ENCODE data around the gene PDE3A. TPM values are rescaled to one million over a fixed set of nuclear protein-coding genes. Genes with fewer than 3 reads are reported as not detected.

Gene PDE3A
- total and polyA plus RNA-seq, 2 experiments from 2014 or later = 11.1 to 61.6 TPM

DNA sequence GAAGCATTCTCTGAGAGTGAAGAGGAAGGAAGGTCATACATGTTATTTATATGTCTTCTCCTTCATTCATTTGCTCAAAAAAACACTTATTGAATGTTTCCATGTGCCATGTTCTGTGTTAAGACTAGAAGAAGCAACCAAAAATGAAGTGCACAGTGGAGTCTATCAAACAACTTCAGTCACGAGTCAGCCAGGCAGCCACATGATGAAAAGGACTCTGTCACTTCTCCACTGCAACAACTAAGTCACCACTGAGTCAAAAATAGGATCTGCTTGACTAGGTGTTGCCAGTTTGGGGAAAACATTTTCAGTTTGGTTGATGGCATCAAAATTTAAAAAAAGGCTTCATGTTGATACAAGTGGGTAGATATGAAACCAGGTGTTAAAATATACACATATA lies 142.5 kb downstream of the PDE3A start:
- no peak for DNase-seq (ENCODE audit: low spot score)
- H3K27me3 ChIP-seq = no peaks in the 10 kb centered on the region
- H3K27ac ChIP-seq = no peak overlapping the region
- 86% methylated on average over 1 of the region's 1 CpG for WGBS (ENCODE audit: low lambda C conversion rate, missing lambda C conversion rate)
- H2AFZ ChIP-seq = no peak overlapping the region
- no peak overlapping the region for H3K4me2 ChIP-seq
- TF ChIP-seq EZH2 (IDR thresholded peaks at IDR 0.05; ENCODE audit: borderline replicate concordance) (no peak), EZH2phosphoT487 (IDR thresholded peaks at IDR 0.05; ENCODE audit: low read depth, severe bottlenecking, unreplicated experiment) (no peak)
- TF ChIP-seq, protein P1, sequence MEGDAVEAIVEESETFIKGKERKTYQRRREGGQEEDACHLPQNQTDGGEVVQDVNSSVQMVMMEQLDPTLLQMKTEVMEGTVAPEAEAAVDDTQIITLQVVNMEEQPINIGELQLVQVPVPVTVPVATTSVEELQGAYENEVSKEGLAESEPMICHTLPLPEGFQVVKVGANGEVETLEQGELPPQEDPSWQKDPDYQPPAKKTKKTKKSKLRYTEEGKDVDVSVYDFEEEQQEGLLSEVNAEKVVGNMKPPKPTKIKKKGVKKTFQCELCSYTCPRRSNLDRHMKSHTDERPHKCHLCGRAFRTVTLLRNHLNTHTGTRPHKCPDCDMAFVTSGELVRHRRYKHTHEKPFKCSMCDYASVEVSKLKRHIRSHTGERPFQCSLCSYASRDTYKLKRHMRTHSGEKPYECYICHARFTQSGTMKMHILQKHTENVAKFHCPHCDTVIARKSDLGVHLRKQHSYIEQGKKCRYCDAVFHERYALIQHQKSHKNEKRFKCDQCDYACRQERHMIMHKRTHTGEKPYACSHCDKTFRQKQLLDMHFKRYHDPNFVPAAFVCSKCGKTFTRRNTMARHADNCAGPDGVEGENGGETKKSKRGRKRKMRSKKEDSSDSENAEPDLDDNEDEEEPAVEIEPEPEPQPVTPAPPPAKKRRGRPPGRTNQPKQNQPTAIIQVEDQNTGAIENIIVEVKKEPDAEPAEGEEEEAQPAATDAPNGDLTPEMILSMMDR (IDR thresholded peaks at IDR 0.05; ENCODE audit: poor library complexity) = no peak
- no peaks in the 10 kb centered on the region for H3K9me3 ChIP-seq (ENCODE audit: low read depth)
- no peaks in the 10 kb centered on the region for H3K4me1 ChIP-seq (ENCODE audit: insufficient read depth)
- peaks cover 4% of the 10 kb centered on the region for H4K20me1 ChIP-seq (ENCODE audit: insufficient read depth, poor library complexity, severe bottlenecking)
- H3K4me3 ChIP-seq = no peak overlapping the region
- no peaks in the 10 kb centered on the region for H3K36me3 ChIP-seq (replicated peaks; ENCODE audit: insufficient read depth, low read depth)
- H3K9me2 ChIP-seq (replicated peaks; ENCODE audit: insufficient read depth) = no peaks in the 10 kb centered on the region
- no peaks in the 10 kb centered on the region for H3K79me2 ChIP-seq

DNA sequence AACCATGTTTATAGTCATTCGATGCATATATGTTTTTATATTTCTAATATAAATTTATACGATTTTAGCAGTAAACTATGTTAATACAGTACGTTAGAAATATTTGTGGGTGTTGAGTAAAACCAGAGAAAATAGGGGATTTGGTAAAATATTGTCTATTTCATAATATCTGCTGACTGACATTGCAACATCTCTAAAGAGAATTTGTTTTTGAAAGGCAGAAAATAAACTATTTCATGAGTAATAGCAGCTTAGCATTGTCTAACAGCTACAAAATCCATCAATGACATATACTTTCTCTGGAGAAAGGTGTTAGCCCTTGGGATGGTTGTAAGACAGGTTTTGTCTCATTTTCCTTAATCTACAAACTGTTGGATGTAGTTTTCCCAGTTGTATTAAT lies 144.9 kb downstream of the PDE3A start:
- Histone ChIP-seq H4K20me1 (ENCODE audit: insufficient read depth, poor library complexity, severe bottlenecking) (peaks cover 4% of the 10 kb centered on the region), H3K4me2 (no peak overlapping the region), H3K4me1 (ENCODE audit: insufficient read depth) (no peaks in the 10 kb centered on the region), H3K27me3 (no peaks in the 10 kb centered on the region), H2AFZ (no peak overlapping the region), H3K4me3 (no peak overlapping the region), H3K9me2 (replicated peaks; ENCODE audit: insufficient read depth) (no peaks in the 10 kb centered on the region), H3K79me2 (peaks cover 4% of the 10 kb centered on the region), H3K36me3 (replicated peaks; ENCODE audit: insufficient read depth, low read depth) (no peaks in the 10 kb centered on the region), H3K9me3 (ENCODE audit: low read depth) (no peaks in the 10 kb centered on the region), H3K27ac (no peak overlapping the region)
- 76% methylated on average over 3 of the region's 3 CpGs for whole genome bisulfite sequencing (ENCODE audit: low lambda C conversion rate, missing lambda C conversion rate)
- TF ChIP-seq, protein P1 (IDR thresholded peaks at IDR 0.05; ENCODE audit: poor library complexity) = no peak
- no peak for TF ChIP-seq EZH2phosphoT487 (IDR thresholded peaks at IDR 0.05; ENCODE audit: low read depth, severe bottlenecking, unreplicated experiment)
- no peak for TF ChIP-seq EZH2 (IDR thresholded peaks at IDR 0.05; ENCODE audit: borderline replicate concordance)
- DNase-seq (ENCODE audit: low spot score) = no peak

DNA sequence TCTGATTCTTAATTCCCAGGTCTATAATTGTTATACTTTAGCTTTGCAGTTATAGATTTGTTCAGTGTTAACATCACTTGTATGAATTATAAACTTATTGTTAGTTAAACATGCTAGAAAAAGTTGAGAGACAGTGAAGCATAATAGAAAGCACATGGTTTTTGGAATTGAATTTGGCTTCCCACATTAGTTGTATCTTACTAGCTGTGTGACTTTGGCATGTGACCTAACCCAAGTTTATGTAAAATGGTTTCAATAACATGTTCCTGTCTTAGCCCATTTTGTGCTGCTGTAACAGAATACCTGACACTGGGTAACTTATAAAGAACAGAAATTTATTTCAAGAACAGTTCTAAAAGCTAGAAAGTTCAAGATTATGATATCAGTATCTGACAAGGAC lies 146.3 kb downstream of the PDE3A start:
- no peak for DNase-seq (ENCODE audit: low spot score)
- H3K36me3 ChIP-seq (replicated peaks; ENCODE audit: insufficient read depth, low read depth) = no peaks in the 10 kb centered on the region
- H3K4me3 ChIP-seq = no peak overlapping the region
- H3K9me2 ChIP-seq (replicated peaks; ENCODE audit: insufficient read depth) = no peaks in the 10 kb centered on the region
- no peak overlapping the region for H3K4me2 ChIP-seq
- H4K20me1 ChIP-seq (ENCODE audit: insufficient read depth, poor library complexity, severe bottlenecking) = peaks cover 3% of the 10 kb centered on the region
- H3K9me3 ChIP-seq (ENCODE audit: low read depth) = no peaks in the 10 kb centered on the region
- TF ChIP-seq, protein P1 (IDR thresholded peaks at IDR 0.05; ENCODE audit: poor library complexity) = no peak
- TF ChIP-seq EZH2phosphoT487 (IDR thresholded peaks at IDR 0.05; ENCODE audit: low read depth, severe bottlenecking, unreplicated experiment) (no peak), EZH2 (IDR thresholded peaks at IDR 0.05; ENCODE audit: borderline replicate concordance) (no peak)
- H3K27ac ChIP-seq = no peak overlapping the region
- H3K27me3 ChIP-seq = no peaks in the 10 kb centered on the region
- peaks cover 10% of the 10 kb centered on the region for H3K79me2 ChIP-seq
- H3K4me1 ChIP-seq (ENCODE audit: insufficient read depth) = no peaks in the 10 kb centered on the region
- H2AFZ ChIP-seq = no peak overlapping the region

DNA sequence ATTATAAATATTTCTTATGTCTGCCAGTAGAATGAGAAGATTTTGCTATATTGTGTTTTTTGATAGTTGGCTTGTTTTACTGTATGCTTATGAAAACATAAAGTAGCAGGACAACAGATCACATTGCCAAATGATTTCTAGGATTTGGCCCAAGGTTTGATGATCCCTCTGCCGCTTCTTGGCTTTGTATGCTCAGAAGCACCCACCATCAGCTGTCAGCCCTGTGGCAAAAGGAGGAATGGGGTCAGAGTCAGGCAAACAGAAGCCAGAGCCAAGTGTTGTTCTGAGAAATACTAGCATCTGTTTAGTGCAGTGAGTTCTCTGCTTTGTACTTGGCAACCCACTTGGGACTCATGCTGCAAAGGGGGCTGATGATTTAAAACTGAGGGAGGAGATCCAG lies 152.2 kb downstream of the PDE3A start:
- no peak overlapping the region for H3K4me3 ChIP-seq
- H4K20me1 ChIP-seq (ENCODE audit: insufficient read depth, poor library complexity, severe bottlenecking) = peaks cover 7% of the 10 kb centered on the region
- no peaks in the 10 kb centered on the region for H3K9me2 ChIP-seq (replicated peaks; ENCODE audit: insufficient read depth)
- peaks cover 25% of the 10 kb centered on the region for H3K79me2 ChIP-seq
- no peaks in the 10 kb centered on the region for H3K9me3 ChIP-seq (ENCODE audit: low read depth)
- no peak overlapping the region for H3K27ac ChIP-seq
- TF ChIP-seq EZH2 (IDR thresholded peaks at IDR 0.05; ENCODE audit: borderline replicate concordance) = no peak
- TF ChIP-seq EZH2phosphoT487 (IDR thresholded peaks at IDR 0.05; ENCODE audit: low read depth, severe bottlenecking, unreplicated experiment) = no peak
- TF ChIP-seq, protein P1 (IDR thresholded peaks at IDR 0.05; ENCODE audit: poor library complexity) = no peak
- no peaks in the 10 kb centered on the region for H3K36me3 ChIP-seq (replicated peaks; ENCODE audit: insufficient read depth, low read depth)
- no peak overlapping the region for H3K4me2 ChIP-seq
- no peaks in the 10 kb centered on the region for H3K27me3 ChIP-seq
- H2AFZ ChIP-seq = no peak overlapping the region
- no peaks in the 10 kb centered on the region for H3K4me1 ChIP-seq (ENCODE audit: insufficient read depth)
- no peak for DNase-seq (ENCODE audit: low spot score)
- 92% methylated on average over 1 of the region's 1 CpG for WGBS (ENCODE audit: low lambda C conversion rate, missing lambda C conversion rate)

Data from hepatocyte (in vitro differentiated cells).